MM.1S (cell line): Measurements from ENCODE around the gene MYOG.

Source experiments
- CTCF ChIP-seq: fragments of 300-600 bp; sonication (generic); IDR thresholded peaks from 2 replicates; pipeline ENCODE4 v1.5.1; 2016; ENCODE audit warnings: antibody characterized with exemption, low read length, mixed read lengths
- EZH2 ChIP-seq: fragments of 300-600 bp; sonication (generic); optimal IDR thresholded peaks from 2 replicates; pipeline ENCODE3; 2017; ENCODE audit warnings: low read depth, mild to moderate bottlenecking, antibody characterized with exemption, low read length, mixed read lengths
- EZH2phosphoT487 ChIP-seq: fragments of 300-600 bp; sonication (generic); IDR thresholded peaks from 2 replicates; pipeline ENCODE4 v1.6.1; 2018; ENCODE audit warnings: antibody characterized with exemption, low read length

GRCh38 chr1:203112475-203112874 is 26.7 kb upstream of the MYOG start:
- TF ChIP-seq EZH2 (no peak), EZH2phosphoT487 (no peak), CTCF (no peak)
